H1 (cell line): ENCODE measurements around the gene ABCC2. TPM values are rescaled to one million over a fixed set of nuclear protein-coding genes. Genes with fewer than 3 reads are reported as not detected.

ENCODE experiments used
- CTCF ChIA-PET: fragments of 300-600 bp; sonication (Branson Sonifier 250); formaldehyde crosslinking; loops from one replicate; lab custom pipeline; 2021; ENCODE audit not compliant: partially characterized antibody; lab: Charles Lee
- POLR2A ChIA-PET: fragments of 300-600 bp; sonication (Branson Sonifier 250); formaldehyde crosslinking; loops from one replicate; lab custom pipeline; 2021; ENCODE audit warnings: inconsistent platforms; ENCODE audit not compliant: partially characterized antibody; lab: Charles Lee
- DNase-seq, 2 experiments: peaks; one replicate each; pipeline versions ENCODE4 v3.0.0 to v3.0.0-alpha.2; 2010 to 2022; ENCODE audit warnings: low spot score in 2 of 2, low read depth in 1 of 2, mixed read lengths in 1 of 2
- FAIRE-seq: peaks from 2 replicates; lab custom pipeline; 2011; peaks lifted over from hg19 to GRCh38; lab: Jason Lieb, UNC
- H2AFZ ChIP-seq: 2 replicates; pipeline ENCODE4 v1.8.1; 2012; ENCODE audit warnings: low read length, inconsistent platforms
- H2AK5ac ChIP-seq: 2 replicates; pipeline ENCODE4 v1.6.1; 2013; ENCODE audit warnings: low read depth, low read length
- H2BK120ac ChIP-seq: replicated peaks from 2 replicates; pipeline ENCODE3; 2013; ENCODE audit warnings: low read depth, low read length, inconsistent platforms
- H2BK12ac ChIP-seq: 2 replicates; pipeline ENCODE4 v1.6.1; 2013; ENCODE audit warnings: low read depth, low read length
- H2BK15ac ChIP-seq: 2 replicates; pipeline ENCODE4 v1.6.1; 2013; ENCODE audit warnings: low read length
- H2BK20ac ChIP-seq: 2 replicates; pipeline ENCODE4 v1.6.1; 2013; ENCODE audit warnings: low read length
- H2BK5ac ChIP-seq: 2 replicates; pipeline ENCODE4 v1.6.1; 2013; ENCODE audit warnings: low read depth, low read length
- H3K14ac ChIP-seq: 2 replicates; pipeline ENCODE4 v1.6.1; 2013; ENCODE audit warnings: inconsistent platforms; ENCODE audit not compliant: insufficient read length
- H3K18ac ChIP-seq: 2 replicates; pipeline ENCODE4 v1.6.1; 2013; ENCODE audit warnings: low read length; ENCODE audit errors: extremely low read depth
- H3K23ac ChIP-seq: 2 replicates; pipeline ENCODE4 v1.6.1; 2013; ENCODE audit warnings: inconsistent platforms; ENCODE audit not compliant: insufficient read length
- H3K23me2 ChIP-seq: 2 replicates; pipeline ENCODE4 v1.6.1; 2013; ENCODE audit warnings: low read depth, low read length
- H3K27ac ChIP-seq: 2 replicates; pipeline ENCODE4 v1.6.1; 2011; ENCODE audit warnings: low read depth, low read length, inconsistent platforms
- H3K27me3 ChIP-seq, 4 experiments: replicated peaks in 1 of 4; 1 replicate in 1 of 4; 2 replicates in 3 of 4; pipeline versions ENCODE4 v1.6.1 to v1.8.1; 2011 to 2013; ENCODE audit warnings: low read length in 3 of 4, mild to moderate bottlenecking in 3 of 4, inconsistent platforms in 2 of 4, mixed read lengths in 2 of 4, moderate library complexity in 1 of 4; ENCODE audit not compliant: control insufficient read depth in 3 of 4, insufficient read depth in 3 of 4; ENCODE audit errors: extremely low read depth in 1 of 4
- H3K36me3 ChIP-seq, 4 experiments: 2 replicates each; pipeline versions ENCODE4 v1.6.1 to v1.8.1; 2011 to 2013; ENCODE audit warnings: mild to moderate bottlenecking in 4 of 4, low read length in 3 of 4, moderate library complexity in 2 of 4, control low read depth in 1 of 4, inconsistent platforms in 1 of 4; ENCODE audit not compliant: insufficient read depth in 4 of 4, control insufficient read depth in 2 of 4
- H3K4ac ChIP-seq: replicated peaks from 2 replicates; pipeline ENCODE3; 2013; ENCODE audit warnings: low read length, low read depth, mixed read lengths, inconsistent platforms; ENCODE audit not compliant: insufficient read length
- H3K4me1 ChIP-seq, 4 experiments: replicated peaks in 1 of 4; 1 replicate in 1 of 4; 2 replicates in 3 of 4; pipeline versions ENCODE4 v1.6.1 to v1.8.1; 2011 to 2013; ENCODE audit warnings: low read length in 3 of 4, inconsistent platforms in 2 of 4, mixed read lengths in 1 of 4; ENCODE audit not compliant: insufficient read depth in 4 of 4, control insufficient read depth in 3 of 4
- H3K4me2 ChIP-seq, 2 experiments: 2 replicates each; pipeline versions ENCODE4 v1.6.1 to v1.8.1; 2011 to 2013; ENCODE audit warnings: low read depth in 2 of 2, low read length in 2 of 2, control low read depth in 1 of 2, inconsistent platforms in 1 of 2, mild to moderate bottlenecking in 1 of 2; ENCODE audit not compliant: insufficient read depth in 1 of 2
- H3K4me3 ChIP-seq, 4 experiments: fragments of 200-600, 300-600 bp in 1 of 4; sonication (generic), shearing (Covaris generic), sonication (Bioruptor Twin) in 1 of 4; 2 replicates each; pipeline versions ENCODE4 v1.5.1 to v1.8.1; 2011 to 2016; ENCODE audit warnings: low read length in 4 of 4, low read depth in 3 of 4, control low read depth in 2 of 4, inconsistent platforms in 2 of 4, mild to moderate bottlenecking in 2 of 4, mixed read lengths in 1 of 4, moderate library complexity in 1 of 4; ENCODE audit not compliant: insufficient read depth in 2 of 4; ENCODE audit errors: extremely low read depth in 1 of 4
- H3K56ac ChIP-seq: replicated peaks from 2 replicates; pipeline ENCODE3; 2013; ENCODE audit warnings: low read depth, mild to moderate bottlenecking, mixed read lengths, low read length, inconsistent platforms; ENCODE audit not compliant: insufficient read length
- H3K79me1 ChIP-seq: 2 replicates; pipeline ENCODE4 v1.6.1; 2013; ENCODE audit warnings: low read depth, low read length, control low read depth
- H3K79me2 ChIP-seq, 2 experiments: 2 replicates each; pipeline versions ENCODE4 v1.6.1 to v1.8.1; 2012 to 2013; ENCODE audit warnings: low read length in 2 of 2, mild to moderate bottlenecking in 2 of 2, inconsistent platforms in 1 of 2; ENCODE audit not compliant: insufficient read depth in 2 of 2, control insufficient read depth in 1 of 2
- H3K9ac ChIP-seq, 4 experiments: replicated peaks in 1 of 4; 1 replicate in 1 of 4; 2 replicates in 3 of 4; pipeline versions ENCODE4 v1.6.1 to v1.8.1; 2011 to 2013; ENCODE audit warnings: low read depth in 3 of 4, low read length in 3 of 4, control low read depth in 2 of 4, mild to moderate bottlenecking in 2 of 4, moderate library complexity in 2 of 4, inconsistent platforms in 1 of 4; ENCODE audit errors: extremely low read depth in 1 of 4
- H3K9me3 ChIP-seq, 2 experiments: 2 replicates each; pipeline versions ENCODE4 v1.6.1 to v1.8.1; 2012 to 2013; ENCODE audit warnings: mild to moderate bottlenecking in 2 of 2, moderate library complexity in 2 of 2, control low read depth in 1 of 2, inconsistent platforms in 1 of 2, low read depth in 1 of 2, low read length in 1 of 2, mixed read lengths in 1 of 2; ENCODE audit not compliant: insufficient read depth in 2 of 2
- H4K20me1 ChIP-seq, 2 experiments: replicated peaks in 1 of 2; 2 replicates each; pipeline versions ENCODE3 to v1.8.1; 2011 to 2013; ENCODE audit warnings: inconsistent platforms in 2 of 2, low read length in 2 of 2, mild to moderate bottlenecking in 1 of 2; ENCODE audit not compliant: insufficient read depth in 2 of 2, control insufficient read depth in 1 of 2
- H4K5ac ChIP-seq: 2 replicates; pipeline ENCODE4 v1.6.1; 2013; ENCODE audit warnings: low read length, low read depth, mixed read lengths, inconsistent platforms; ENCODE audit not compliant: insufficient read length
- H4K8ac ChIP-seq: 2 replicates; pipeline ENCODE4 v1.8.0; 2013; ENCODE audit warnings: mild to moderate bottlenecking, moderate library complexity, low read length, inconsistent platforms; ENCODE audit not compliant: insufficient read depth; ENCODE audit errors: extremely low read depth
- H4K91ac ChIP-seq: replicated peaks from 2 replicates; pipeline ENCODE3; 2013; ENCODE audit warnings: low read length, mixed read lengths, inconsistent platforms; ENCODE audit not compliant: insufficient read length
- EP300 ChIP-seq, 2 experiments: IDR thresholded peaks; 1 replicate in 1 of 2; 2 replicates in 1 of 2; pipeline ENCODE4 v1.6.1; 2011 to 2012; ENCODE audit warnings: low read depth in 2 of 2, low read length in 2 of 2, mild to moderate bottlenecking in 2 of 2, borderline replicate concordance in 1 of 2, inconsistent platforms in 1 of 2, moderate library complexity in 1 of 2
- TAF7 ChIP-seq: optimal IDR thresholded peaks from 2 replicates; pipeline ENCODE3; 2011; ENCODE audit warnings: low read depth, mild to moderate bottlenecking, inconsistent platforms, low read length, moderate library complexity, borderline replicate concordance
- WGBS, 2 experiments: shearing (Covaris generic) in 1 of 2; methylation state at CpG; one replicate each; pipeline versions ENCODE4 v1.1.6 to v1.1.7; 2013 to 2015; ENCODE audit warnings: low lambda C conversion rate in 2 of 2, mixed read lengths in 2 of 2, inconsistent platforms in 1 of 2, low coverage in 1 of 2, missing lambda C conversion rate in 1 of 2; ENCODE audit not compliant: insufficient replicate concordance in 2 of 2, insufficient coverage in 1 of 2, insufficient read length in 1 of 2; ENCODE audit errors: extremely low coverage in 1 of 2, missing lambda C conversion rate in 1 of 2; 5-methylcytosine and 5-hydroxymethylcytosine counted together
- polyA plus RNA-seq, 7 experiments: library from polyadenylated mRNA; depleted of rRNA in 3 of 7; stranded (reverse) in 5 of 7; unstranded in 2 of 7; fragments of >200 nt in 5 of 7; fragments of 200-250 nt in 2 of 7; gene quantifications; 1 replicate in 5 of 7; 2 replicates in 1 of 7; 4 replicates in 1 of 7; pipeline versions ENCODE4 v1.2.1 to v1.2.3, GENCODE V29; 2011 to 2013; ENCODE audit warnings: missing spikeins in 2 of 7, mixed read lengths in 2 of 7
- total RNA-seq: library from RNA; stranded (reverse); fragmentation: NEBNext Ultra II Directional; extraction: Animal tissue kit (Norgen Biotek cat#: 25700); gene quantifications from 2 replicates; pipeline ENCODE4 v1.2.1, GENCODE V29; 2021
- TF ChIP-seq, protein P1 (sequence below): IDR thresholded peaks from 2 replicates; pipeline ENCODE4 v1.6.1; 2012; ENCODE audit warnings: inconsistent platforms

Gene ABCC2
- total and polyA plus RNA-seq, 2 of the 8 experiments (the other 6 are each of a cell fraction or from before 2014, with no cell fraction given) = 0.74 to 1.1 TPM

DNA sequence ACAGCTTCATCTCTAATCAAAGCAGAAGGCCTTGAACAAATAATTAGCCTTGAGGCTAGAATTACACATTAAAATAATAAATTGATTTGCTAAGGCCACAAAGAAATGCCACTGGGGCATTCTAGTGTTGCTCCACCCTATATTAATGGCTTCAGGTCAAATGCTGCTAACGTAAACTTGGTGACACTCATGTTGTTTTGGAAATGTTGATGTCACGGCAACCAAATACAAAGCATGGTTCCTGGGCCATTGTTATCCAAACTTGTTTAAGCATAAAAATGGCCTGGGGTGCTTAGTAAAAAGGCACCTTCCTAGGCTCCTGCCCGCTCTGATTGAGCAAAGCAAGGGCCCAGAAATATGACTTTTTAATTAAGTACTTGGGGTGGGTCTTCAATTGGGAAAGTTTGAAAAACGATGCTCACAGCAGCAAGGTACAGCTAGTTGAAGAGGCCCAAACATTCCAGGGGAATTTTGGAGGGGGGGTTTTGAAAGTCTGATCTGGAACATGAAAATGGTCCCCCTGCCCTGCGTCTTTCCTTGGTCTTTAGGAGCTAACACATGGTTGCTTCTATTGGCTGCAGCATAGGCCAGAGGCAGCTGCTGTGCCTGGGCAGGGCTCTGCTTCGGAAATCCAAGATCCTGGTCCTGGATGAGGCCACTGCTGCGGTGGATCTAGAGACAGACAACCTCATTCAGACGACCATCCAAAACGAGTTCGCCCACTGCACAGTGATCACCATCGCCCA, 67.8 kb downstream of the ABCC2 start:
- peak overlapping the region; percentile 86 for H3K18ac ChIP-seq
- no peaks in the 10 kb centered on the region for H3K9me3 ChIP-seq
- H4K91ac ChIP-seq = peak overlapping the region; percentile 90
- peak overlapping the region; percentile 48 for H2BK120ac ChIP-seq
- H4K5ac ChIP-seq = peak overlapping the region; percentile 93
- H2BK20ac ChIP-seq = peak overlapping the region; percentile 88; the same call in 1 of the 2 replicates
- POLR2A ChIA-PET = interaction anchor here (0.6 to 1.6 kb wide), 4 partner anchors 20 to 1569 kb away, joined by 3 to 4 read pairs (median 4); no protein-coding TSS in a partner anchor
- no peaks in the 10 kb centered on the region for H3K79me1 ChIP-seq
- H2AFZ ChIP-seq = peak overlapping the region; percentile 43
- no peak for DNase-seq
- H3K27me3 ChIP-seq = no peaks in the 10 kb centered on the region; a peak in 1 of 7 replicates
- H3K27ac ChIP-seq = peak overlapping the region; percentile 86
- no peak overlapping the region for H3K23ac ChIP-seq
- H3K9ac ChIP-seq = peak overlapping the region in 3 of 4 experiments; percentile 13 to 50 (median 25); a peak in 4 of 7 replicates
- peak overlapping the region; percentile 98 for H2BK12ac ChIP-seq
- peaks cover 8 to 29% (median 20%) of the 10 kb centered on the region in 4 experiments; a peak in 6 of 7 replicates for H3K4me1 ChIP-seq
- peak overlapping the region; percentile 77; the same call in 1 of the 2 replicates for H2BK15ac ChIP-seq
- H3K79me2 ChIP-seq = no peaks in the 10 kb centered on the region
- no peaks in the 10 kb centered on the region for H4K20me1 ChIP-seq
- FAIRE-seq = peak; percentile 94
- H3K4ac ChIP-seq = peak overlapping the region; percentile 22
- H2AK5ac ChIP-seq = peak overlapping the region; percentile 88; the same call in 1 of the 2 replicates
- H3K14ac ChIP-seq = no peak overlapping the region
- no peaks in the 10 kb centered on the region for H3K23me2 ChIP-seq
- peak overlapping the region in 1 of 4 experiments; percentile 37; a peak in 1 of 8 replicates for H3K4me3 ChIP-seq
- peak overlapping the region; percentile 79 for H2BK5ac ChIP-seq
- CTCF ChIA-PET = interaction anchor here (1.1 to 2.4 kb wide), 7 partner anchors 9 to 203 kb away, joined by 3 to 6 read pairs (median 3); no protein-coding TSS in a partner anchor
- peak overlapping the region; percentile 64; the same call in 1 of the 2 replicates for H4K8ac ChIP-seq
- no peak overlapping the region for H3K56ac ChIP-seq
- H3K4me2 ChIP-seq = peak overlapping the region; percentile 51 to 62
- 48% methylated on average over 11 of the region's 11 CpGs; no CpG with 5 or more reads in 1 of the 2 experiments for WGBS, 2 experiments
- no peaks in the 10 kb centered on the region for H3K36me3 ChIP-seq
- TF ChIP-seq, protein P1, sequence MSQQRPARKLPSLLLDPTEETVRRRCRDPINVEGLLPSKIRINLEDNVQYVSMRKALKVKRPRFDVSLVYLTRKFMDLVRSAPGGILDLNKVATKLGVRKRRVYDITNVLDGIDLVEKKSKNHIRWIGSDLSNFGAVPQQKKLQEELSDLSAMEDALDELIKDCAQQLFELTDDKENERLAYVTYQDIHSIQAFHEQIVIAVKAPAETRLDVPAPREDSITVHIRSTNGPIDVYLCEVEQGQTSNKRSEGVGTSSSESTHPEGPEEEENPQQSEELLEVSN = no peak
- TF ChIP-seq EP300 (IDR thresholded peaks at IDR 0.05; ENCODE audit: borderline replicate concordance in 1 of 2, low read depth in 2 of 2, low read length in 2 of 2) = peak in 1 of 2 experiments; percentile 90; a peak in 1 of 3 replicates
- no peak for TF ChIP-seq TAF7
